NCI-H1105 treated with DMSO at 0.1 percent for 48 hours (cell line): Measurements from ENCODE around the gene FGGY.

ENCODE experiments used
- DNase-seq: peaks from one replicate; lab custom pipeline; 2025; lab: John Stamatoyannopoulos, UW

The FGGY gene

GRCh38 chr1:59384443-59384842 is 87.5 kb downstream of the FGGY start:
- no peak for DNase-seq

- DNase-seq, result no peak
Observed at GRCh38 chr1:59388191-59388590, 91.3 kb downstream of the FGGY start.

DNA sequence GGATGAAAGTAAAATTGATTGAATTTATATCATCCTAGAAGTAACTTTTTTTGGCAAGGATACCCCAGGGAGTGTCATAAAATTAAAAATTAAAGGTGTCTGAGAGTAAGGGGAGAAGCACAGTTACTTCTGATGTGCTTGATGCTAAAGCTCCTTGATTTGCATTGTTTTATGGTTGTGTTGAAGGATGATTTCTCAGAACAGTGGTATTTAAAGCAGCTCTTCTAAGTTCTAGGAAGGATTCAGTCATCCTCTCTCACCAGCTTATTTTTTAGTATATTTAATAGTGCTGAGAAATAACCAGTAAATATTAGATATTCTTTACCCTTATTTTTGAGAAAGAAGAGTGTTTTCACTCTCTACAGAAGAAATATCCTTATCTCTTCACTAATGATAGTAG is 93.0 kb downstream of the FGGY start:
- DNase-seq, result no peak

DNA sequence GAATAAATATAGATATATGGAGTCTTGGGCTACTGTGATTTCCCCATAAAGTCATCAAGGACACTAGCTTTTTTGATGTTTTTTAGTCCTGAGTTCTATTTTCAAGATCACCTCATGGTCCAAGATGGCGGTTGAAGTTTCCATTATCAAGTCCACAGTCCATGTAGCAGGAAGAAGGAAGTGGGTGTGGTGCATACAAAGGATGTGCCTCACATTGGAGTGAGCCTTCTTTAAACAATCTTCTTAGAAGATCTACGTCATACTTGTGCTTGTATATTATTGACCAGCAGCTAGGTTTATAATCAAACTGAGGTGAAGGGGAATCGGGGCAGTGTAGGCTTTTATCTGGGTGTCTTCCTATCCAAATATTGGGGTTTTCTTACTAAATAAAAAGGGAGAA is 93.4 kb downstream of the FGGY start:
- DNase-seq, result no peak

DNA sequence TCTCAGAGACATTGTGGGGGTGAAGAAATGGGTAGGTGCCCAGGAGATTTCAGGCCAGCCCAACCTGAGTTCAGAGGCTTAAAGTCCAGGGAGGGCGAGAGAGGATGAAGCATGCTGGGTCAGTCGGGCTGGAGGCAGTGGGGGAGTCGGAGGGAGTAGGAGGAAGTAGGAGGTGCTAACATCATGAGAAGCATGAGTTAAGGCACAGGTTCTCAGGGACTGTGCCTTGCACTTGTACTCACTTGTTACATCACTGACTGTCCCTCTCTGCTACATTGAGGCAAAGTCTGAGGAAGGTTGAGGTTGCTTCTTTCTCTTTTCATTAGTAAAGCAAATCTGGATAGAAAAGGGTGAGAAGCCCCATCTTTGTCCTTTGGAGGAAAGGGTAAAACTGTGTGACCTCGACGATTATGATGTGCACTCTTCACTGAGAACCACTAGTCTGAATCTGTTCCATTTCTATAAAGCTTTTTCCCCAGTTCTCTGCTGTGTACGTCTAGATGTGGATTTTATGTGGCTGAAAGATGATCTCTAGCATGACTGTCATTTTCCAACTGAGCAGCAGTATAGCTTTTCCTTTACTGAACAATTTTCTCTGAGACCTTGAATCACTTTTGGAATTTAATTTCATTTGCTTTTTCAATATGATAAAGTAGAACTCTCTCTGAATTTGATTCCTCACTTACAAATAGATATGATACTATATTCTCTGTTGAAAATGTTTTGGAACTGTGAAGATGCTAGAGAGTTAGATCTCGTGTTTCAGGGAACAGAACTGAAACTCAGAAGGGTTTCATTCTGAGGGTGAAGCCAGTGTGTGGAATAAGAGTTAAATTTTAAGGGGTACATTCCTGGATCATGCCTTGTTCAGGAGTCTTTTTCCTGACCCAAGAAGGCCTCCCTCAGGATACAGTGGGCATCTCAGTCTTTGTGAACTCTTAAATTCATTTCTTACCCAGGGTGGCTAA is 94.6 kb downstream of the FGGY start:
- no peak for DNase-seq

DNA sequence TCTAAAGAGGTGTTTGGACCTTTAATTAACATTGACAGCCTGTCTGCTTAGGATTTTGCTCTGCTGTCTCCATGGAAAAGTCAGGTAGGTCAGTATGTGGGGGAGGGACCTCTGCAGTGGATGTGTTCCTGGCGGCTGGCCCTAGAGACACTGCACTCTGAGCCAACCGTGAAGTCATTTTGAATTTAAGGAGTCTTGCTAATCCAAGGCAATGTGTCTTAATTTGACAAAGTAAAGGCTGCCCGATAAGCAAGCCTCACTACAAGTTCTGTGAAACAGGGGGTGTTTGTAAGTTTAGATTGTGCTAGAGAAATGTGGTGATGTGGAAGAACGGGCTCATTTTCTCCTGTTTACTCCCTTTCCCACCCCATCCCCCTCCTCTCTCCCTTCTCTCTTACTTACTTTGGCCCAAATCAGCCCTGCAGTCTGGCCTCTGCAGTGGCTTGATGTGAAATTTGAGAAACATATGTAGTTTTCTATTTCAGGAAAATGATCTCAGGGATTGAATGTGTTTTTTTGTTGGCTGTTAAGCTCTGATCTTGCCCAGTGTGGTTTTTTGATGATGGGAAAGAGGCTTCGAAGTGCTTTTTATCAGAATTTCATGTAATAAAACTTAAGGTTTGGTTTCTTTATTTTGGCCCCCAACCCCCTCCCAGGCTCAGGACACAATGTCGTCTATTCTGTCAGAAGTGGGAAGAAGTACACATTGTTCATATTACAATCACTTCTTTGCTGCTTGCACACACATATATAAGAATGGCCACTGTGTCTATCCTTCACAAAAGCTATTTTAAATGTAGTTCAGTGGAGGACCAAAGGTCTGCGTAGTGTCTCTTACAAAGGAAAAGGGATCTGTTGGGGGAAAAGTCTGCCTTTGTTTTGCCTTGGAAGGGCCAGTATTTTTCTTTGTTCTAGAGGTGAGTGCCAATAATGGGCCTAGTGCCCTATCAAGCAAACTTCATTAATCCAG is 96.6 kb downstream of the FGGY start:
- DNase-seq, result no peak

DNA sequence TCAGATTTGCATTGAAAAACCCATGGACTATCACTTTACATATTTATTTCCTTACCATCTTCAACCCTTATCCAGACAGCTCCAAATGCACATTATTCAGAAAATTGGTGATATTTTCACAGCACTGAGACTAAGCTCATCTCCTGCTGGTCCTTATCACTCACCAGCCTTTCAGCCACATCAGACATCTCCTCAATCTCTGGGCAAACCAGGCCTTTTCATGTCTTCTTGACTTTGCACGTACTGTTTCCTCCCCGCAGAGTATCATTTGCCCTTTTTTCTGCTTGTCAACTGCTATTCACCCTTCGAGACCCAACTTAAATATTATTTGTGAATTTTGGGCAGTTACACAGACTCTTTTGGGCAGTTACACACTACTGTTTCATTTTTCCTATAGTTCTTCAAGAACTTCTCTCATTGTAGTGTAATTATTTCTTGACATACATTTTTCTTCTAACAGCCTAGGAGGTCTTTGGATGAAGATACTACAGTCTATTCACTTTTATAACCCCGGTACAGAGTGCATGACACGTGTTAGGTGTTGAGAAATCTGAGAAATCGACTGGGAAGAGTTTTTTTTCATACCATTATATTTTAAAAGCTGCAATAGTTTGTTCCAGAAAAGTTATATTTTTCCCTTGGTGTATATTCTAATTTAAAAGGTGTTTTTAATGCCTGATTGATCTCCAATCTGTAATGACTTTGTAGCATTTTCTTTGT is 98.0 kb downstream of the FGGY start:
- no peak for DNase-seq

DNA sequence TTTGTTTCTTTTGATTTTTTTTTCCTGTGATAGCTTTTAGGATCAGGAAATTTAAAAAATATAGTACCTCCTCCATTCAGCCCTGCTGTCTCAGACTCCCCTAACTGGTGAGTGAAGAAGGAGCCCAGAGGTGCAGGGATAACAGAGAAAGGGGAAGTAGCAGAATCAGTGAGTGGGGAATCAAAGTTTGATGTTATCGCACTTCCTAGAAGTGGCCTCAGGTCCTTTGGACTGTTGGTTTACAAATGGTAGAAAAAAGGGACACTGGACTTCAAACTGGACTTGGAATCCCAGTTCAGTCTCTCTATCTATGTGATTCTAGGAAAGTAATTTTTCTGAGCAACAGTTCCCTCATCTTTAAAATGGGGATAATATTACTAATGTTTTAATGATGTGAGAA is 99.5 kb downstream of the FGGY start:
- no peak for DNase-seq

DNA sequence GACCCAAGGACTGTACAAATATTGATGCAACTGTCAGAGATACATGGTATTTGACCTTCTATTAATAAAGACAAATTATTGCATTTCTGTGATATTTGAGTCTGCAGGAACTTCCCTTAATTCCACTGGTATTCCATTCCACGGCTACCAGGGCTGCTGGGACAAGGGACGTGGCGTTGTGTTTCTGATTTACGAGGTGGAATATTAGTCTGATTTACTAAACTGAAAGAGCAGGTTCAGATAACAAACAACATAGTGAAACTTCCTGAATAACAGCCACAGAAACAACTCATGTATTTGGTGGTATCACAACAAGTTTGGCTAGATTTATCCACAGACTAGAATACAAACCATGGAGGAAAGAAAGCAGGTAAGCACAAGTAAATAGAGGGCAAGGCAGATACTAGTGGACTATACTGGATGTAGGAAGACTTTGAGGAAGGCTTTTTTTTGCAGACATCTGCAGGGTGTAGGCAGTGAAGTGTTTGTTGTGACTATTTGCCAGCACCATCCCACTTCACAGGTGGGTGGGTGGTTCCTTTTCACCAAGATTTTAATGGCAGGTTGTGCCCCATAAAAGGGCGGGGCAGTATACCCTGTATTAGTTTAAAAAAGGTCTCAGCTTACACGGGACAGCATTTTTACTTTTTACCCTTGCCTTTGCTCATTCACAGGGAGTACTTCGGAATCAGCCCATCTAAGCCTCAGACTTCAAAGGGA is 100.4 kb downstream of the FGGY start:
- DNase-seq, result no peak

GRCh38 chr1:59399642-59400041 is 102.7 kb downstream of the FGGY start:
- DNase-seq, result no peak

DNA sequence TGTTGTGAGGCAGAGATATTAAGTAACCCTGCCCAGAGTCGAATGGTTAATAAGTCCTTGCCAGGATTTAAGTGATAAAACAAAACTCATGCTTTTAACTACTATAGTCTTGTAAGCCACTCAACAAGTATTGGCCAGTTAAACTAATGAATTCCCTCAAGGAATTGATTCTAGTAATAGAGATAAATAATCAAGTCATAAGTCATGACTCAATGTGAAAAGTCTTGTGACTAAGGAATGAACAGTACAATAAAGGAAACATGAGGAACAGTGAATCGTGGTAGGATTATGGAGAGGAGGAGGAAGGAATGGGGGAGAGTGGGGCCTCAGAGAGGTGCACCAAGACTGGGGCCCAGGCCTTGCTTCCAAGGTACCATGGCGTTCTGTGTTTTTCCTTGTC is 104.7 kb downstream of the FGGY start:
- DNase-seq, result no peak

DNA sequence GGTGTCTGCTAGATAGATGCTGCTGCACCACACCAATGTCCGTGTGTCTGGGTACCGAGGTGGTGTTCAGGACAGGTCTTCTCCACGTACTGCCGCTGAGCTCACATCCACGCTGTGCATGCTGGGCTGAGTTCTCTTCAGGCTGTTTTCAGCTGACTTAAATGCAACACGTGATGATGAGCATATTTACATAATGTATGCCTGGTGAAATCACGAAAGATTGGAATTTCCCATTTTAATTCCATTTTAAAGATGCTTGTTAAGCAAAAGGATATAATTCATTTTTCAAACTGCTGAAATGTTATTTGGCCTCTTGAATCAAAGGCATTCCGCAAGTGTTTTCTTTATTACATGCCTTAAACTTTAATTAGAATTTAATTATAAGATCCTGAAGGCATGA is 107.9 kb downstream of the FGGY start:
- DNase-seq, result no peak

DNA sequence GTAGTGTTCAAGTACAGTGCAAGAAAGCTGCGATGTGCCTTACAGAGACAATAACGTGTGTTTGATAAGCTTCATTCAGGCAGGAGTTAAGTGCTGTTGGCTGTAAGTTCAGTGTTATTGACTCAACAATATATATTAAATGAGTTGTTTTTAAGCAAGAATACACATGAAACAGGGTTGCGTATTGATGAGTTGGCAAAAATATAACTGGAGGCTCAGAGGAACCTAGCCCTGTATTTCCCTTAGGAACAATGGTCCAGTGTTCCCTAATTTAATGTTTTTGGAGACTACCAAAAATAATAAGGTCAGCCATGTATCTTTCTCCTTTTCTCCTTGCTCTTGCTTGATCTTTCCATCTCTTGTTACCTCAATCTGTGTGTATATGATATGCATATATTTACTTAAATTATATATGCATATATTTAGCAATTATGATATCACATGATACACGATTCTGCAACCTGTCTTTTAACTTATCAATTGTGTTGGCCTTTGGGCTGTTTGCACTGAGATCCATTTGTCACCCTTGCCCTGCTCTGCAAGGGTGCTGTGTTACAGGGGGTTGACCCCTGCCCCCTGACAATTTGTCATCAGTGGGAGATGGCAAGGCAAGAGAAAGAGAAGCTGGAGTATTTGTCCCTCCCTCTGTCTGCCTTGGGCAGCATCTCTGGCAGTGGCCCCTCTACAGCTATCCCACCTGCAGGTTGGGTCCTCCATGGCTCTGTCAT is 109.7 kb downstream of the FGGY start:
- DNase-seq, result no peak

- no peak for DNase-seq
Observed at GRCh38 chr1:59408608-59409240, 111.8 kb downstream of the FGGY start.

DNA sequence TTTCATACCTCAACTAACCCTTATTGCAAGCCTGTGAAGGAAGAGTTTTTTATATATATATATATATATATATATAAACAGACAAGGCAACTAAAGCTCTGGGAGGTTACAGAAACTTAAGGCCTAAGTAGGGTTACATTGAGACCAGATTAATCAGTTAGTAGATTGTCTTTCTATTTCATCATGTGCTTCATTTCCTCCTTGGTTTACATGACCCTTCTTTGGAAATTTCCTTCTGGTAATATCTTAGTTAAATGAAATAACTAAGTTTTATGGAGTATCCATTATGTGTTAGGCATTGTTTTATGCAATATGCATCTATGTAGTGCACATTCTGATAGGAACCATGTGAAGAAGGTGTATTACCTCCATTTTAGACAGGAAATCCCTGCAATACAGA is 112.7 kb downstream of the FGGY start:
- DNase-seq, result no peak

GRCh38 chr1:59409986-59410385 is 113.1 kb downstream of the FGGY start:
- DNase-seq, result no peak

- DNase-seq, result no peak
Observed at GRCh38 chr1:59410457-59410856, 113.6 kb downstream of the FGGY start.

DNA sequence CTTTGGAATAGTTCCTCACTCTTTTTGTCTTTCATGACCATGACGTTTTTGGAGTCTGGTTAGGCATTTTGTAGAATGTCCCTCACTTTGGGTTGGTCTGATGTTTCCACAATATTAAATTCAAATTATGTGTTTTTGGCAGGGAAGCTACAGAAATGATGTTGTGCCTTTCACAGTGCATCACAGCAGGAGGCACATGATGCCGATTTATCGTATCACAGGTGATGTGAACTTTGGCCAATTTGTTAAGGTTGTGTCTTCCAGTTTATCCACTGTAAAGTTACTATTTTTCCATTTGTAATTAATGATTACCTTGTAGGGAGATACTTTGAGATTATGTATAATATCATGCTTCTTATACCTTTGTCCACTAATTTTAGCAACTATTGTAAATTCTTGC is 114.3 kb downstream of the FGGY start:
- DNase-seq, result no peak

DNA sequence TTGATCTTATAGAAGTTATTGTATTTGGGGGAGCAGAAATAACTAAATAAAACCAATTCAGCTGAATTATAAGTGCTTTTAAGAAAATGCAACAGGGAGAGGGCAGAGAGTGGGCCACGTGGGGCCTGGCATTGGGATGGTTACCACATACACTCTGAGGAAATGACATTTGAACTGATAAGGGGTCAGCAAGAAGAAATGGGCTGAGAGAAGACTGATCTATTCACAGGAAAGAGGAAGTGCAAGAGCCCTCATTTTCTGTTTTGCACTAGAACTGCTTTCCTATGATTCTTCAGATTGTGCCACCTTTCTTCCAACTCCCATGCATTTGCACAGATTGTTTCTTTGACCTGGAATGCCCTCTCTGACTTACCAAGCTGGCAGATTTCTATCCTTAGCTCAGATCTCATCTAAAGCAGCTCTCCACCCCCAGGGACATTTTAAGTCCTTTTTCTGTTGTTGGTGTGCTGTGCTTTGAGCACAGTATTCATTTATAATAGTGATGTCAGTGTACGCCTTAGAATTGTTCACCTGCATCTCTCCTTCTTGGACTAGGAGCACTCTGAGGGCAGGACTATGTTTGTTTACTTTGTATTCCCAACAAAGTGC is 115.9 kb downstream of the FGGY start:
- no peak for DNase-seq

- no peak for DNase-seq
Observed at GRCh38 chr1:59413327-59413720, 116.4 kb downstream of the FGGY start.
